Heart left ventricle (tissue), 13 donors: ENCODE data around the gene NMRK1.

Experiments
- POLR2A ChIP-seq, 2 donors: fragments of 450-650 bp; IDR thresholded peaks; one replicate each; pipeline ENCODE4 v1.6.1; 2017; ENCODE audit warnings: antibody characterized with exemption in 2 of 2, mild to moderate bottlenecking in 2 of 2, moderate library complexity in 2 of 2
- TF ChIP-seq, protein P1 (sequence below), 12 donors: fragments of 200-600 bp; sonication (generic) in 4 of 12; IDR thresholded peaks; one replicate each; pipeline versions ENCODE4 v1.5.0 to v1.8.0; 2018 to 2022; ENCODE audit warnings: antibody characterized with exemption in 12 of 12, mild to moderate bottlenecking in 5 of 12
- donor health status: ischemic (EF 13 %, LVEDD 7.1; RV severe dilation, severe dysfunction).
- donor health status: DM: no; HTN: yes; CAD: no.
- donor health status: DM: no; HTN: no; CAD: no.
- donor health status: ischemic (EF 25% LVEDD 6.9; RV normal size, moderate dysfunction).
- donor health status: ischemic (EF 25% LVEDD 5.7; RV mildly dilated, moderate dysfunction).
- donor health status: ischemic (EF 35%, LVEDD 5.7; RV mildly dilated, moderate dysfunction).
- donor health status: nonischemic (EF 11% LVEDD 7.7; RV severe dilation, severe dysfunction).
- donor health status: DM: yes; HTN: yes; CAD: no.
- donor health status: PGD.
- donor health status: ischemic (EF 29% LVEDD 5.4; RV normal size, mild dysfunction).
- donor health status: nonischemic (EF 23%, LVEDD 6.1; RV moderate dilation, normal function).

DNA sequence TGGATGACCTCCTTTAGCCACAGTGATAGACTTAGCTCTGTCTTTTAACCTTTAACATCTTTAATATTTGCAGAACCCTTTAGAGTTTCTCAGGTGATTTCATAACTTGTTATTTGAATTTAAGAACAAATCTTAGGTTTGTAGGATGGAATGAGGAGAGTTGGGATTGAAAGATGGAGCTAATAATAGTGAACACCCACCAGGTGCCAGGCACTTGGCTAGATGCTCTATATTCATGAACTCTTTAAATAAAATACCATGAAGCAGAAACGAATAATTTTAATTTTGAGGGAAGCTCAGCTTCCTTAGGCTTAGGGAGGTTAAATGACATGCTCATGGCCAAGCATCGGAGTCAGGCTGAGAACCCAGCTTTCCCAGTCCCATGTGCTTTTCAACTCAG lies 40.4 kb downstream of the NMRK1 start:
- TF ChIP-seq, protein P1, sequence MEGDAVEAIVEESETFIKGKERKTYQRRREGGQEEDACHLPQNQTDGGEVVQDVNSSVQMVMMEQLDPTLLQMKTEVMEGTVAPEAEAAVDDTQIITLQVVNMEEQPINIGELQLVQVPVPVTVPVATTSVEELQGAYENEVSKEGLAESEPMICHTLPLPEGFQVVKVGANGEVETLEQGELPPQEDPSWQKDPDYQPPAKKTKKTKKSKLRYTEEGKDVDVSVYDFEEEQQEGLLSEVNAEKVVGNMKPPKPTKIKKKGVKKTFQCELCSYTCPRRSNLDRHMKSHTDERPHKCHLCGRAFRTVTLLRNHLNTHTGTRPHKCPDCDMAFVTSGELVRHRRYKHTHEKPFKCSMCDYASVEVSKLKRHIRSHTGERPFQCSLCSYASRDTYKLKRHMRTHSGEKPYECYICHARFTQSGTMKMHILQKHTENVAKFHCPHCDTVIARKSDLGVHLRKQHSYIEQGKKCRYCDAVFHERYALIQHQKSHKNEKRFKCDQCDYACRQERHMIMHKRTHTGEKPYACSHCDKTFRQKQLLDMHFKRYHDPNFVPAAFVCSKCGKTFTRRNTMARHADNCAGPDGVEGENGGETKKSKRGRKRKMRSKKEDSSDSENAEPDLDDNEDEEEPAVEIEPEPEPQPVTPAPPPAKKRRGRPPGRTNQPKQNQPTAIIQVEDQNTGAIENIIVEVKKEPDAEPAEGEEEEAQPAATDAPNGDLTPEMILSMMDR (IDR thresholded peaks at IDR 0.05), result no peak
- TF ChIP-seq POLR2A (IDR thresholded peaks at IDR 0.05), result no peak
